ENCODE data around the gene ZNF500. TPM values are rescaled to one million over a fixed set of nuclear protein-coding genes. Genes with fewer than 3 reads are reported as not detected.

Gene ZNF500
- total RNA-seq, 1 experiment from 2014 or later: 29.2 TPM

DNA sequence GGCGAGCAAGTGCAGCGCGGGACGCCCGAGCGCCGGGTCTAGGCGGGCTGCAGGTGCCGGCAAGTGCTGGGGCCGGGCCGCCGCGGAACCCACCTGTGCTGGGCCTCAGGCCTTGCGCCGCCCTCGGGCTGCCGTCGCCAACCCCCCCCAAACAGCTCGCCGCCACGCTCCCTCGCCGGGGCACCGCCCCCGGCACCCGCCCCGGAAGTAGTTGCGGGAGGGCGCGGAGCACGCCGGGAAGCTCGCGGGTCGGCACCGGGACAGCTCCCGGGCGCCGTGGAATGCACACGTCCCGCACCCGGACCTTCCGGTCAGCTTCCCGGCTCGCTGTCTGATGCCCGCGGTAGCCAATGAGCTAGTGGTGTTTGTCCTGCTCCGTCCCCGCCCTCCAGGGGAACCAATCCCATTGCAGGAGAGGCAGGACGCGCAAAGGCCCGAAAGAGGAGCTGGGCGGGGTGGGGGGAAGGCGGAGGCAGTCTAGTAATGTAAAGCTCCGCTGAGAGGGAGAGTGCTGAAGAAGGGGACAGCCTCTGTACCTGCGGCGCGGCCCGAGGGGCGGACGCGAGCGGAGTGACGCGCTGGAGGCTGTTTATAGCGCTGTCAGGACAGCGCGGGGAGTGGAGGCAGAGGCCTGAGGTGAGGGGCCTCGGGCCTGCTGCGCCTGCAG, 32.8 kb downstream of the ZNF500 start, which contains the start of the genes ANKS3 and DNAAF8:
TSS of gene ANKS3 (minus strand) at position 209 of the 667 bp plus-strand sequence. CDS start 4,122 bp downstream, outside the sequence.
TSS of gene DNAAF8 (plus strand) at position 475 of the 667 bp plus-strand sequence. CDS start 1,978 bp downstream, outside the sequence.
- H3K27me3 ChIP-seq (ENCODE audit: insufficient read depth, low read depth): no peaks in the 10 kb centered on the region
- H3K4me2 ChIP-seq: peak within 1 kb of the TSS; percentile 85
- CTCF ChIA-PET: interaction anchor here (0.6 to 1.3 kb wide), 3 partner anchors 69 to 331 kb away, joined by 3 to 4 read pairs (median 3); partner anchors contain the start of genes C16orf89 and ROGDI
- POLR2A ChIA-PET (ENCODE audit: unreplicated experiment): interaction anchor here (0.5 to 1.1 kb wide), 18 partner anchors 20 to 364 kb away, joined by 3 to 12 read pairs (median 4); partner anchors contain the start of genes NAGPA, ROGDI and SEC14L5
- H2AFZ ChIP-seq: peak within 1 kb of the TSS; percentile 97
- H3F3A ChIP-seq (ENCODE audit: insufficient read depth, low read depth): peaks cover 20% of the 10 kb centered on the region
- H3K9me3 ChIP-seq (ENCODE audit: insufficient read depth, low read depth): no peaks in the 10 kb centered on the region
- BruUV-seq (replicated peaks): no TSS peak
- intact Hi-C loops (cut with micrococcal nuclease; ENCODE audit: unreplicated experiment): loop anchor here (1.0 to 5.0 kb wide), 3 partner anchors 34 to 223 kb away; partner anchors contain the start of genes ROGDI and SEC14L5
- H3K27ac ChIP-seq: peak within 1 kb of the TSS; percentile 52
- H3K79me2 ChIP-seq (ENCODE audit: low read depth): peaks cover 21% of the 10 kb centered on the region
- H3K4me1 ChIP-seq (replicated peaks; ENCODE audit: insufficient read depth): peaks cover 12% of the 10 kb centered on the region
- peak within 1 kb of the TSS; percentile 83 for H3K4me3 ChIP-seq
- no peak for TF ChIP-seq EZH2 (IDR thresholded peaks at IDR 0.05; ENCODE audit: low read depth)
- TF ChIP-seq, protein P1, sequence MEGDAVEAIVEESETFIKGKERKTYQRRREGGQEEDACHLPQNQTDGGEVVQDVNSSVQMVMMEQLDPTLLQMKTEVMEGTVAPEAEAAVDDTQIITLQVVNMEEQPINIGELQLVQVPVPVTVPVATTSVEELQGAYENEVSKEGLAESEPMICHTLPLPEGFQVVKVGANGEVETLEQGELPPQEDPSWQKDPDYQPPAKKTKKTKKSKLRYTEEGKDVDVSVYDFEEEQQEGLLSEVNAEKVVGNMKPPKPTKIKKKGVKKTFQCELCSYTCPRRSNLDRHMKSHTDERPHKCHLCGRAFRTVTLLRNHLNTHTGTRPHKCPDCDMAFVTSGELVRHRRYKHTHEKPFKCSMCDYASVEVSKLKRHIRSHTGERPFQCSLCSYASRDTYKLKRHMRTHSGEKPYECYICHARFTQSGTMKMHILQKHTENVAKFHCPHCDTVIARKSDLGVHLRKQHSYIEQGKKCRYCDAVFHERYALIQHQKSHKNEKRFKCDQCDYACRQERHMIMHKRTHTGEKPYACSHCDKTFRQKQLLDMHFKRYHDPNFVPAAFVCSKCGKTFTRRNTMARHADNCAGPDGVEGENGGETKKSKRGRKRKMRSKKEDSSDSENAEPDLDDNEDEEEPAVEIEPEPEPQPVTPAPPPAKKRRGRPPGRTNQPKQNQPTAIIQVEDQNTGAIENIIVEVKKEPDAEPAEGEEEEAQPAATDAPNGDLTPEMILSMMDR (conservative IDR thresholded peaks at IDR 0.05): no peak
- DNase-seq: peak; percentile 93 to 97
- no peaks in the 10 kb centered on the region for H3K9me2 ChIP-seq (ENCODE audit: insufficient read depth)
- no peaks in the 10 kb centered on the region; the same call in 1 of the 2 replicates for H3K36me3 ChIP-seq (ENCODE audit: low read depth)
- H4K20me1 ChIP-seq (ENCODE audit: insufficient read depth): no peaks in the 10 kb centered on the region

DNA sequence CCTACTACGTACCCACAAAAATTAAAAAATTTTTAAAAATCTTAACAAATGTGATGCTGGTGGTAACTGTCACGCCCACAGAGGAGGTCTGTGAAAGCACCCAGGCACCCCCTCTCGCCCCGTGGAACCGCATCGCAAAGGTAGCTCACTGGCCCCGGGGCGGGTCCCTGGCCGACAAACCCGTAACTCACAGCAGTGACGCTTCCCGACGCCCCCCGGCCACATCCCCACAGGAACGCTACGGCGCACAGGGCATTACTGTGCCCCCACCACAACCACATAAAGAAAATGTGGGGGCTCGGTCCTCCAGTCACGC, 33.3 kb downstream of the ZNF500 start:
- Histone ChIP-seq H4K20me1 (ENCODE audit: insufficient read depth) (no peaks in the 10 kb centered on the region), H3K9me3 (ENCODE audit: insufficient read depth, low read depth) (no peaks in the 10 kb centered on the region), H3K27ac (peak overlapping the region; percentile 52; the same call in 1 of the 2 replicates), H3K4me1 (replicated peaks; ENCODE audit: insufficient read depth) (peaks cover 12% of the 10 kb centered on the region), H3K4me2 (peak overlapping the region; percentile 85), H3K79me2 (ENCODE audit: low read depth) (peaks cover 21% of the 10 kb centered on the region), H3K9me2 (ENCODE audit: insufficient read depth) (no peaks in the 10 kb centered on the region), H3K4me3 (peak overlapping the region; percentile 83), H3F3A (ENCODE audit: insufficient read depth, low read depth) (peaks cover 20% of the 10 kb centered on the region), H3K36me3 (ENCODE audit: low read depth) (no peaks in the 10 kb centered on the region; the same call in 1 of the 2 replicates), H2AFZ (peak overlapping the region; percentile 97), H3K27me3 (ENCODE audit: insufficient read depth, low read depth) (no peaks in the 10 kb centered on the region)
- ChIA-PET POLR2A (ENCODE audit: unreplicated experiment) (interaction anchor here (0.5 to 1.1 kb wide), 7 partner anchors 22 to 365 kb away, joined by 3 to 12 read pairs (median 7); partner anchors contain the start of genes NAGPA and ROGDI), CTCF (interaction anchor here (0.6 to 1.3 kb wide), 2 partner anchors 69 to 1816 kb away, joined by 4 to 10 read pairs; partner anchors contain the start of gene ROGDI)
- TF ChIP-seq EZH2 (IDR thresholded peaks at IDR 0.05; ENCODE audit: low read depth): no peak
- TF ChIP-seq, protein P1 (conservative IDR thresholded peaks at IDR 0.05): no peak
- no peak for DNase-seq
- intact Hi-C loops (cut with micrococcal nuclease; ENCODE audit: unreplicated experiment): loop anchor here (1.0 to 5.0 kb wide), 3 partner anchors 35 to 224 kb away; partner anchors contain the start of genes ROGDI and SEC14L5
- BruUV-seq (replicated peaks): no TSS peak

DNA sequence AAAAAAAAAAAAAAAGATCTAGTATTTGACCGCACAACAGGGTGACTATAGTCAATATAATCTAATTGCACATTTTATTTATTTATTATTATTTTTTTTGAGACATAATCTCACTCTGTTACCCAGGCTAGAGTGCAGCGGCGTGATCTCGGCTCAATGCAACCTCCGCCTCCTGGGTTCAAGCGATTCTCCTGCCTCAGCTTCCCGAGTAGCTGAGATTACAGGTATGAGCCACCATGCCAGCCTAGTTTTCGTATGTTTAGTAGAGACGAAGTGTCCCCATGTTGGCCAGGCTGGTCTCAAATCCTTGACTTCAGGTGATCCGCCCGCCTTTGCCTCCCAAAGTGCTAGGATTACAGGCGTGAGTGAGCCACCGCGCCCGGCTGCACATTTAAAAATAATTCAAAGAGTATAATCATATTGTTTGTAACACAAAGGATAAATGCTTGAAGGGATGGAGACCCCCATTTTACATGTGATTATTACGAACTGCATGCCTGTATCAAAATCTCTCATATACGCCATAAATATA, 33.7 kb downstream of the ZNF500 start:
- Histone ChIP-seq H3K27ac (0 out of 2 replicates have a peak overlapping the region, but pooled peaks have one; percentile 52), H2AFZ (peak overlapping the region; percentile 97), H3K36me3 (ENCODE audit: low read depth) (no peaks in the 10 kb centered on the region; the same call in 1 of the 2 replicates), H3K4me2 (peak overlapping the region; percentile 85), H3K79me2 (ENCODE audit: low read depth) (peaks cover 21% of the 10 kb centered on the region), H3F3A (ENCODE audit: insufficient read depth, low read depth) (peaks cover 20% of the 10 kb centered on the region), H3K9me2 (ENCODE audit: insufficient read depth) (no peaks in the 10 kb centered on the region), H3K4me3 (peak overlapping the region; percentile 83), H4K20me1 (ENCODE audit: insufficient read depth) (0 out of 2 replicates have a peak, but pooled peaks cover 2% of the 10 kb centered on the region), H3K9me3 (ENCODE audit: insufficient read depth, low read depth) (no peaks in the 10 kb centered on the region), H3K27me3 (ENCODE audit: insufficient read depth, low read depth) (no peaks in the 10 kb centered on the region), H3K4me1 (replicated peaks; ENCODE audit: insufficient read depth) (peaks cover 12% of the 10 kb centered on the region)
- CTCF ChIA-PET: interaction anchor here (0.6 kb wide), 1 partner anchor 1815 kb away, joined by 10 read pairs; no protein-coding TSS in a partner anchor
- POLR2A ChIA-PET (ENCODE audit: unreplicated experiment): no interaction called here
- DNase-seq: no peak
- no peak for TF ChIP-seq EZH2 (IDR thresholded peaks at IDR 0.05; ENCODE audit: low read depth)
- TF ChIP-seq, protein P1 (conservative IDR thresholded peaks at IDR 0.05): no peak
- BruUV-seq (replicated peaks): no TSS peak
- intact Hi-C loops (cut with micrococcal nuclease; ENCODE audit: unreplicated experiment): loop anchor here (5.0 kb wide), 1 partner anchor 224 kb away; the partner anchor contains the start of gene SEC14L5
